ENCODE results near the gene RAVER1. TPM values are rescaled to one million over a fixed set of nuclear protein-coding genes. Genes with fewer than 3 reads are reported as not detected.

RAVER1 gene
- total RNA-seq, 1 experiment from 2014 or later: 62.4 TPM

DNA sequence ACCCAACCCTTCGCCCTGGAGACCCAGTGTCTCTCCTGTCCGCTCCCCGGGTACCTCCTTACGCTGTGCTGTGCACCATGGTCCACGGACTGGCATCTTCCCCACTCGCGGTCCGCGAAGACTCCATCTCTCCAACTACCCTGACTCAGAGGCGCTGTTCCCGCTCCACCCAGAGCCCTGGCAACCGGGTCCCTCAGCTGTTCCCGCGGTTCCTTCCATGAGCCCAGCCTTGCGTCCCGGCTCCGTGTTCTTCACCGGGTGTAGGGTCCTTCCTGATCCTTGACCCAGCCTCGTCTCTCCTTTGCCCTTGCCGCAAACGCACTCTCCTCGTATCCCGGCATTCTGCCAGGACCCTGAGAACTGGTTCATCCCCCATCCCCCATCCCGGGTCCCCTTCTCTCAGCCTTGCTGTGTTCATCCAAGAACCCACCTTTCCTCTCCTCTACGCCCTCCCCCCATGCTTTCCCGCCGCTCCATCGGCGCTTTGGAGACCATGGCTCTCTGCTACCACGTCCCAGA is 42.9 kb downstream of the RAVER1 start:
- peaks cover 19% of the 10 kb centered on the region; the same call in 1 of the 2 replicates for H3K27me3 ChIP-seq (ENCODE audit: low read length)
- no peaks in the 10 kb centered on the region for H3K9me2 ChIP-seq (replicated peaks; ENCODE audit: low read length)
- no TSS peak for BruUV-seq (replicated peaks)
- H2AFZ ChIP-seq (ENCODE audit: low read length): peak overlapping the region; percentile 80
- peak overlapping the region; percentile 95 for H3K4me2 ChIP-seq (ENCODE audit: low read length)
- H3K36me3 ChIP-seq (ENCODE audit: low read depth, low read length): no peaks in the 10 kb centered on the region
- no peak overlapping the region for H3K27ac ChIP-seq (ENCODE audit: low read length)
- intact Hi-C loops (cut with micrococcal nuclease): no loop called here
- no peak overlapping the region for H3K9ac ChIP-seq (ENCODE audit: low read length)
- H4K20me1 ChIP-seq (ENCODE audit: low read length): no peaks in the 10 kb centered on the region
- H3K79me2 ChIP-seq (ENCODE audit: low read length): no peaks in the 10 kb centered on the region
- TF ChIP-seq EZH2phosphoT487 (IDR thresholded peaks at IDR 0.05; ENCODE audit: borderline replicate concordance, low read length): no peak
- no peak for TF ChIP-seq EZH2 (IDR thresholded peaks at IDR 0.05; ENCODE audit: low read length, unreplicated experiment)
- TF ChIP-seq, protein P1, sequence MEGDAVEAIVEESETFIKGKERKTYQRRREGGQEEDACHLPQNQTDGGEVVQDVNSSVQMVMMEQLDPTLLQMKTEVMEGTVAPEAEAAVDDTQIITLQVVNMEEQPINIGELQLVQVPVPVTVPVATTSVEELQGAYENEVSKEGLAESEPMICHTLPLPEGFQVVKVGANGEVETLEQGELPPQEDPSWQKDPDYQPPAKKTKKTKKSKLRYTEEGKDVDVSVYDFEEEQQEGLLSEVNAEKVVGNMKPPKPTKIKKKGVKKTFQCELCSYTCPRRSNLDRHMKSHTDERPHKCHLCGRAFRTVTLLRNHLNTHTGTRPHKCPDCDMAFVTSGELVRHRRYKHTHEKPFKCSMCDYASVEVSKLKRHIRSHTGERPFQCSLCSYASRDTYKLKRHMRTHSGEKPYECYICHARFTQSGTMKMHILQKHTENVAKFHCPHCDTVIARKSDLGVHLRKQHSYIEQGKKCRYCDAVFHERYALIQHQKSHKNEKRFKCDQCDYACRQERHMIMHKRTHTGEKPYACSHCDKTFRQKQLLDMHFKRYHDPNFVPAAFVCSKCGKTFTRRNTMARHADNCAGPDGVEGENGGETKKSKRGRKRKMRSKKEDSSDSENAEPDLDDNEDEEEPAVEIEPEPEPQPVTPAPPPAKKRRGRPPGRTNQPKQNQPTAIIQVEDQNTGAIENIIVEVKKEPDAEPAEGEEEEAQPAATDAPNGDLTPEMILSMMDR (conservative IDR thresholded peaks at IDR 0.05; ENCODE audit: low read depth, low read length): no peak
- ATAC-seq (peak; percentile 2; the same call in 1 of the 2 replicates), DNase-seq (peak; percentile 34)
- ChIA-PET POLR2A (ENCODE audit: unreplicated experiment) (no interaction called here), CTCF (interaction anchor here (1.3 to 2.1 kb wide), 2 partner anchors 20 to 98 kb away, joined by 5 to 12 read pairs; partner anchors contain the start of gene ICAM1)
- peaks cover 29% of the 10 kb centered on the region for H3K4me1 ChIP-seq (ENCODE audit: insufficient read depth, low read length)
- H3K9me3 ChIP-seq (ENCODE audit: low read length): no peaks in the 10 kb centered on the region
- H3K4me3 ChIP-seq (ENCODE audit: low read length): peak overlapping the region; percentile 69
- H3F3A ChIP-seq (ENCODE audit: low read length, unreplicated experiment): no peaks in the 10 kb centered on the region

- no peak within 1 kb of the TSS for H3K9ac ChIP-seq (ENCODE audit: low read length)
Measured at GRCh38 chr19:10289836-10290356, 43.4 kb downstream of the RAVER1 start, which contains the start of gene ICAM5. Gene ICAM5, plus strand, starts transcription at chr19:10289952. Its CDS starts 92 bp downstream, at chr19:10290044.

More at GRCh38 chr19:10289836-10290356, 43.4 kb downstream of the RAVER1 start, which contains the start of gene ICAM5:
- Histone ChIP-seq H3K27ac (ENCODE audit: low read length) (no peak within 1 kb of the TSS), H3K9me3 (ENCODE audit: low read length) (no peaks in the 10 kb centered on the region), H3F3A (ENCODE audit: low read length, unreplicated experiment) (no peaks in the 10 kb centered on the region), H2AFZ (ENCODE audit: low read length) (peak within 1 kb of the TSS; percentile 80), H3K4me2 (ENCODE audit: low read length) (peak within 1 kb of the TSS; percentile 95), H3K9me2 (replicated peaks; ENCODE audit: low read length) (no peaks in the 10 kb centered on the region), H3K36me3 (ENCODE audit: low read depth, low read length) (0 out of 2 replicates have a peak, but pooled peaks cover 3% of the 10 kb centered on the region), H3K4me3 (ENCODE audit: low read length) (peak within 1 kb of the TSS; percentile 69), H3K27me3 (ENCODE audit: low read length) (peaks cover 19% of the 10 kb centered on the region; the same call in 1 of the 2 replicates), H3K4me1 (ENCODE audit: insufficient read depth, low read length) (peaks cover 29% of the 10 kb centered on the region), H3K79me2 (ENCODE audit: low read length) (no peaks in the 10 kb centered on the region), H4K20me1 (ENCODE audit: low read length) (no peaks in the 10 kb centered on the region)
- no peak for TF ChIP-seq EZH2phosphoT487 (IDR thresholded peaks at IDR 0.05; ENCODE audit: borderline replicate concordance, low read length)
- TF ChIP-seq, protein P1 (conservative IDR thresholded peaks at IDR 0.05; ENCODE audit: low read depth, low read length): no peak
- no peak for TF ChIP-seq EZH2 (IDR thresholded peaks at IDR 0.05; ENCODE audit: low read length, unreplicated experiment)
- CTCF ChIA-PET: interaction anchor here (1.0 to 1.2 kb wide), 2 partner anchors 20 to 114 kb away, joined by 5 read pairs; no protein-coding TSS in a partner anchor
- intact Hi-C loops (cut with micrococcal nuclease): no loop called here
- no TSS peak for BruUV-seq (replicated peaks)
- DNase-seq (peak; percentile 28), ATAC-seq (peak; percentile 8)
- POLR2A ChIA-PET (ENCODE audit: unreplicated experiment): interaction anchor here (0.6 kb wide), 1 partner anchor 10 kb away, joined by 3 read pairs; no protein-coding TSS in a partner anchor
